Ishikawa (cell line): ENCODE data around the gene POLR1D.

Experiments used
- CEBPB ChIP-seq: IDR thresholded peaks from 2 replicates; pipeline ENCODE4 v1.6.1; 2012
- CREB1 ChIP-seq: IDR thresholded peaks from 2 replicates; pipeline ENCODE4 v1.6.1; 2012; ENCODE audit warnings: low read depth
- EGR1 ChIP-seq: IDR thresholded peaks from 2 replicates; pipeline ENCODE4 v1.6.1; 2012
- EP300 ChIP-seq: IDR thresholded peaks from 2 replicates; pipeline ENCODE4 v1.6.1; 2012; ENCODE audit warnings: borderline replicate concordance
- FOXM1 ChIP-seq: IDR thresholded peaks from 2 replicates; pipeline ENCODE4 v1.6.1; 2012; ENCODE audit warnings: low read depth, borderline replicate concordance
- MAX ChIP-seq: IDR thresholded peaks from 2 replicates; pipeline ENCODE4 v1.6.1; 2012
- NFIC ChIP-seq: IDR thresholded peaks from 2 replicates; pipeline ENCODE4 v1.6.1; 2012
- RAD21 ChIP-seq: IDR thresholded peaks from 2 replicates; pipeline ENCODE4 v1.6.1; 2012; ENCODE audit warnings: low read depth
- REST ChIP-seq: IDR thresholded peaks from 2 replicates; pipeline ENCODE4 v1.6.1; 2012; ENCODE audit warnings: low read depth, mild to moderate bottlenecking
- TAF1 ChIP-seq: IDR thresholded peaks from 2 replicates; pipeline ENCODE4 v1.6.1; 2012; ENCODE audit warnings: low read depth, mild to moderate bottlenecking
- TCF12 ChIP-seq: IDR thresholded peaks from 2 replicates; pipeline ENCODE4 v1.6.1; 2012; ENCODE audit warnings: low read depth
- TEAD4 ChIP-seq: IDR thresholded peaks from 2 replicates; pipeline ENCODE4 v1.6.1; 2012
- USF1 ChIP-seq: IDR thresholded peaks from 2 replicates; pipeline ENCODE4 v1.6.1; 2012
- YY1 ChIP-seq: IDR thresholded peaks from 2 replicates; pipeline ENCODE4 v1.6.1; 2012; ENCODE audit warnings: low read depth
- ZBTB7A ChIP-seq: IDR thresholded peaks from 2 replicates; pipeline ENCODE4 v1.6.1; 2012; ENCODE audit warnings: low read depth

Gene POLR1D

GRCh38 chr13:27628081-27628480 is 6.4 kb downstream of the POLR1D start:
- no peak for TF ChIP-seq EP300
- no peak for TF ChIP-seq TAF1
- no peak for TF ChIP-seq RAD21
- no peak for TF ChIP-seq REST
- no peak for TF ChIP-seq YY1
- no peak for TF ChIP-seq TEAD4

- TF ChIP-seq MAX (no peak), NFIC (no peak), USF1 (no peak), CREB1 (no peak), RAD21 (no peak), ZBTB7A (no peak), TEAD4 (no peak), EP300 (no peak), CEBPB (no peak), REST (no peak), TCF12 (no peak), FOXM1 (no peak), YY1 (no peak), EGR1 (no peak), TAF1 (no peak)
Observed at GRCh38 chr13:27631156-27631555, 9.5 kb downstream of the POLR1D start.

- TF ChIP-seq NFIC (no peak), EP300 (no peak), ZBTB7A (no peak), CREB1 (no peak), TCF12 (no peak), RAD21 (no peak), TAF1 (no peak), MAX (no peak), CEBPB (no peak)
Observed at GRCh38 chr13:27631665-27632064, 10.0 kb downstream of the POLR1D start.

- TF ChIP-seq EP300 (no peak), FOXM1 (no peak), ZBTB7A (no peak), TCF12 (no peak), RAD21 (no peak), EGR1 (no peak), USF1 (no peak), CREB1 (no peak), TAF1 (no peak), TEAD4 (no peak), REST (no peak), YY1 (no peak), NFIC (no peak), MAX (no peak)
Observed at GRCh38 chr13:27632214-27632613, 10.5 kb downstream of the POLR1D start.

- TF ChIP-seq YY1 (no peak), RAD21 (no peak), FOXM1 (no peak), EP300 (no peak), EGR1 (no peak), TEAD4 (no peak), CEBPB (no peak), ZBTB7A (no peak), TCF12 (no peak), USF1 (no peak), NFIC (no peak), TAF1 (no peak), CREB1 (no peak), REST (no peak), MAX (no peak)
Observed at GRCh38 chr13:27632648-27633047, 11.0 kb downstream of the POLR1D start.
